ENCODE measurements around the gene ATP13A3.
"Not testable (repeated sequence)": the region's sequence is repeated elsewhere in the genome, so short reads cannot be mapped to it uniquely, and the experiment has no call there.

Gene ATP13A3

GRCh38 chr3:194489736-194490612, 3.2 kb upstream of the ATP13A3 start:
- Mint-ChIP-seq H3K4me3 (peak overlapping the region; percentile 38), H3K27ac (peak overlapping the region; percentile 70), H3K27me3 (ENCODE audit: low read depth) (no peaks in the 10 kb centered on the region), H3K36me3 (ENCODE audit: low read depth) (peaks cover 16% of the 10 kb centered on the region), H3K4me1 (ENCODE audit: low read depth) (peaks cover 43% of the 10 kb centered on the region), H3K9me3 (no peaks in the 10 kb centered on the region)

DNA sequence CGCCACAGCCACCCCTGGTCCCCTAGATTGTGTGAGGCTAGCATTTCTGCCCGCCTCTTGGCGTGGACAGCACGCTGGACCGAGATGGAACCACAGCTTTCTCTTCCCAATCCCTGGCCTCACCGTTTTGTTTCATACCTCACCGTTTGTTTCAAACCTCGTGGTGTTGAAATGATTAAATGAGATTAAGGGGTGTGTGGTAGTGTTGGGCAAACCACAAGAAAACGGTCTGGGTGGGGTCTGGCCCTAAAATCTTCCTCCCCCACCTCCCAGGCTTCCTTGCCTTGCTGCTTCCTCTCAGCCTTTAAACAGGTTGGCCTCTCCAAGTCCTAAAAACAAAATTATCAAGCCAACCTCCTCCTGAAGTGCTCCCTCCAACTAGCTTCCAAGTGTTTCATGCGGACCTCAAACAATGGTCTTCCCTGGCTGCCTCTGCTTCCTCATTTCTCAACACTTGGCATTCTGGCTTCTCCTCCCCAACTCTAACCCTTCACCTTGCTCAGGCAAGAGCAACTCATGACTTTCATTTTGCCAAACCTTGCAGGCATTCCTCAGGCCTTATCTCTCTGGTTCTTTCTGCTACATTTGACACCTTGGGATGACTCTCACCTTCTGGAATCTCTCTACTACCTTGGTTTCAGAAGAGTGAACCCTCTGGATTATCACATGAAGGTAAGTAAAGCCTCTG, 1.4 kb upstream of the ATP13A3 start:
- peaks cover 41% of the 10 kb centered on the region for H3K4me1 Mint-ChIP-seq (ENCODE audit: low read depth)

DNA sequence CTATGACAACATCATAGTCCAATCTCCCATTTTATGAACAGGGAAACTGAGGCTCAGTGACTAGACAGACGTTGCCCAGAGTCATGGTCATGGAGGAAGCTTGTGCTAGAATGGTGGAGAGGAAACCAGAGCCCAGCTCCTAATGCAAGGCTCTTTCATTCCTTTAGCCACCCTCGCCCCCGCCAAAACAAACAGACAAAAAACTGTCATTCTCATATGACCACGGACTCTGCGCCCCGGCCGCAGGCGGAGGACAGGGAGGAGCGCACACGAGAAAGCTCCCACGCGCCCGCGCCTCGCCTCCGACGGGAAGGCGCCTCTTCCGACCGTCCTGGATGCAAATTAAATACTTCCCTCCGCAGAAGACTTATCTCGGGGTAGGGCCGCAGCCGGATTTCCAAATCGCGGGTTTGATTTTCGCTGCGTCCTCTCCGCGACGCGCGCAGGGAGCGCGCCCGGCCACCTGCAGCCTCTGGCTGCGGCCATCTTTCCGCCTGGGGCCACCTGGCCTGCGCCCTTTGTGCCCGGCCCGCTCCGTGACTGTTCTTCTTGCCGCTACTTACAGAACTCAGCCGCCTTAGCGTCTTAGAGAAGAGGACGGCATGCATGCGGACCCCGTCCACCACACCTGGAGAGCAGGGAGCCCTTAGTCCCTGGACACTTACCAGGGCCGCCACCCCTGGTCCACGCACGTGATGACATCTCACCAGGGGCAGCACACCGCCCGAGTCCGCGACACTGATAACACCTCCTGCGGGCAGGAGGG, 670 bp upstream of the ATP13A3 start:
- H3K4me1 Mint-ChIP-seq (ENCODE audit: low read depth), result peaks cover 43% of the 10 kb centered on the region
- H3K4me3 Mint-ChIP-seq, result peak overlapping the region; percentile 83
- H3K27ac Mint-ChIP-seq, result peak overlapping the region; percentile 81
- no peaks in the 10 kb centered on the region for H3K9me3 Mint-ChIP-seq
- H3K27me3 Mint-ChIP-seq (ENCODE audit: low read depth), result no peaks in the 10 kb centered on the region
- H3K36me3 Mint-ChIP-seq (ENCODE audit: low read depth), result peaks cover 24% of the 10 kb centered on the region

More for the DNA sequence above, 1.4 kb upstream of the ATP13A3 start:
- Mint-ChIP-seq H3K4me3 (peak overlapping the region; percentile 83), H3K9me3 (no peaks in the 10 kb centered on the region), H3K36me3 (ENCODE audit: low read depth) (peaks cover 20% of the 10 kb centered on the region), H3K27me3 (ENCODE audit: low read depth) (no peaks in the 10 kb centered on the region), H3K27ac (peak overlapping the region; percentile 81)

DNA sequence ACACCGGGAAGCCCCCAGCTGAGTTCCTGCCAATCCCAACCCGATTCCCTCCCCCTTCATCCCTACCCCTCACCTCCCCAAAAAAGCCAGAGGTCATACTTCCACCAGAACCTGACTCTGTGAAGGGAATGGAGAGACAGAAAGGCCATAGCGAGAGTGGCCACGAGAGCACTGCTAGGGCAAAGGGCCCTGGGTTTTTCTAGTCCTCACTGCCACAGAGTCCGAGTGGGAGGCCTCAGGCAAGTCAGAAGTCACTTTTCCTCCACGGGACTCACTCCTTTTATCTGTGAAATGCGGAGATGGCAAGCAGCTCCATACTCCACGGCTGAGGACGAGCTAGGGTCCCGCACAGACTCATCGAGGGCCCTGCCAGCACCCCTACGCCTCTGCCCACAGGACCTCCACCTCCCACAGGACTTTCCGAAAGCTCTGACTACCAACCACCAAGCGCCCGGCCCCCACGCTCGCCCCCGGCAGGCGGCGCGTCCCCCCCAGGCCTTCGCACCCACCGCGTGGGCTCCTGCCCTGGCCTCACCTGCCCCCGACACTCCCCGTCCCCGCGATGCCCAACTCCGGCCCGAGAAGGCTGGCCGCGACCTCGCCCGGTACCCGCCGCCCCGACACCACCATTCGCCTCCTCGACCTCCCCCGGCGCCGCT, 792 bp downstream of the ATP13A3 start:
- Mint-ChIP-seq H3K36me3 (ENCODE audit: low read depth) (peaks cover 29% of the 10 kb centered on the region), H3K4me1 (ENCODE audit: low read depth) (peaks cover 51% of the 10 kb centered on the region), H3K27me3 (ENCODE audit: low read depth) (no peaks in the 10 kb centered on the region), H3K27ac (peak overlapping the region; percentile 95), H3K9me3 (no peaks in the 10 kb centered on the region), H3K4me3 (peak overlapping the region; percentile 90)

DNA sequence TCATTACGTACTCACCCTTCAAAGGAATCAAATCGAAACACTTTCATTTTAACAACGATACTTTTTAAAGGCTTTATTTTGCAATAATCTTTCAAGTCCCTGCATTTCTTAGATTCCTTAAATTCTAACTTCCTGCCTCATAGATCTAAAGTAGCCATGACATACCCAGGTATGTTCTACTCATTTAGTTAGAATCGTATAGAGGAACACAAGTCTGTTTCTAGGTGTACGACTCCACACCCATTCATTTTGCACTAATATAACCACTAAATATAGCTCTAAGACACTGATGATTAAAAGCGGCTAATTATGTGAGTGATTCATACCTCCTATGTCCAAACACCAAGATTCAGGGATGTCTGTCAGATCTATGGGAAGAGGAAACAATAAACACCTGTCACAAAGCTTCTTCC, 1.3 kb downstream of the ATP13A3 start:
- peak overlapping the region; percentile 95 for H3K27ac Mint-ChIP-seq
- H3K4me1 Mint-ChIP-seq (ENCODE audit: low read depth), result peaks cover 52% of the 10 kb centered on the region
- no peaks in the 10 kb centered on the region for H3K9me3 Mint-ChIP-seq
- no peaks in the 10 kb centered on the region for H3K27me3 Mint-ChIP-seq (ENCODE audit: low read depth)
- peak overlapping the region; percentile 90 for H3K4me3 Mint-ChIP-seq
- peaks cover 29% of the 10 kb centered on the region for H3K36me3 Mint-ChIP-seq (ENCODE audit: low read depth)

GRCh38 chr3:194484614-194485013, 2.2 kb downstream of the ATP13A3 start:
- Mint-ChIP-seq H3K4me3 (peak overlapping the region; percentile 7), H3K36me3 (ENCODE audit: low read depth) (peaks cover 26% of the 10 kb centered on the region), H3K4me1 (ENCODE audit: low read depth) (peaks cover 51% of the 10 kb centered on the region), H3K9me3 (no peaks in the 10 kb centered on the region), H3K27me3 (ENCODE audit: low read depth) (no peaks in the 10 kb centered on the region), H3K27ac (no peak overlapping the region)

DNA sequence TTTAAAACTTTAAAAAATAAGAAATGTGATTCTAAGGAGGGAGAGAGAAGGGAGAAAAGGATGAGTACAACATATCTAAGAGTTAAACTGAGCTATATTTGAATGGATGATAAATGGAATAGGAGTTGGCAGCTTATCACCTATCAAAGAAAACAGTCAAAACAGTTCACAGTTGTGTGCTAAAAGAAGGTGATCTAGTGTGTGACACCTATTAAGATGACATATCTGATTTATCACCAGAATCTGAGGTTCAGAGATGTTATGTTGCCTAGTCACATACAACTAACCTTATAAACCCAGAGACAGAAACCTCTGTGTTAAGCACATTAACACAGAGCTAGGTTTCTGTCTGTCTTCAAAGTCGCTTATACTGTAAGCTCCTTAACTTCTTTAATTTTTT, 3.0 kb downstream of the ATP13A3 start:
- H3K4me3 Mint-ChIP-seq, result no peak overlapping the region
- no peaks in the 10 kb centered on the region for H3K9me3 Mint-ChIP-seq
- no peak overlapping the region for H3K27ac Mint-ChIP-seq
- H3K27me3 Mint-ChIP-seq (ENCODE audit: low read depth), result no peaks in the 10 kb centered on the region
- peaks cover 46% of the 10 kb centered on the region for H3K4me1 Mint-ChIP-seq (ENCODE audit: low read depth)
- H3K36me3 Mint-ChIP-seq (ENCODE audit: low read depth), result peaks cover 26% of the 10 kb centered on the region

DNA sequence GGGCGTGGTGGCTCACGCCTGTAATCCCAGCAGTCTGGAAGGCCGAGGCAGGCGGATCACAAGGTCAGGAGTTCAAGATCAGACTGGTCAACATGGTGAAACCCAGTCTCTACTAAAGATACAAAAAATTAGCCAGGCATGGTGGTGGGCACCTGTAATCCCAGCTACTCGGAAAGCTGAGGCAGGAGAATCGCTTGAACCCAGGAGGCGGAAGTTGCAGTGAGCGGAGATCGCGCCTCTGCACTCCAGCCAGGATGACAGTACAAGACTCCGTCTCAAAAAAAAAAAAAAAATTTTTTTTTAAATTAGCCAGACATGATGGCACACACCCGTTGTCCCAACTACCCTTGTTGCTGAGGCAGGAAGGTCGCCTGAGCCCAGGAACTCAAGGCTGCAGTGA, 4.0 kb downstream of the ATP13A3 start:
- Mint-ChIP-seq H3K4me1 (ENCODE audit: low read depth) (peaks cover 42% of the 10 kb centered on the region), H3K36me3 (ENCODE audit: low read depth) (peaks cover 21% of the 10 kb centered on the region)
- not testable (repeated sequence) for H3K27ac Mint-ChIP-seq; H3K9me3 Mint-ChIP-seq; H3K27me3 Mint-ChIP-seq (ENCODE audit: low read depth); H3K4me3 Mint-ChIP-seq

DNA sequence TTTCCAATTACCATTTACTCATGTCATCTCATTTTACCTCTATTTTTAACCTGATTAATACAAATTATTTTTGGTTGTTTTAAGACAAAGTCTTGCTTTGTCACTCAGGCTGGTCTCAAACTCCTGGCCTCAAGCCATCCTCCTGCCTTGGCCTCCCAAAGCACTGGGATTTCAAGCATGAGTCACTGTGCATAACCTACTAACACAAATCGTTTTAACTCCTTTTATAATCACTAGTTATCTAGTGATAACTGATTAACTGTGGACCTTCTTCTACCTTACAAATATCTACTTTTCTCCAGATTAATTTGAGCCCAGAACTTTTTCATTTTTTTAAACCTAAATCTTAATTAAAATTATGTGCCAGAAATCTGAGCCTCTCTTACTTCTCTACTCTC, 4.6 kb downstream of the ATP13A3 start:
- H3K4me3 Mint-ChIP-seq, result no peak overlapping the region
- H3K4me1 Mint-ChIP-seq (ENCODE audit: low read depth), result peaks cover 39% of the 10 kb centered on the region

GRCh38 chr3:194481525-194482195, 5.1 kb downstream of the ATP13A3 start:
- H3K4me3 Mint-ChIP-seq, result no peak overlapping the region
- peaks cover 21% of the 10 kb centered on the region for H3K36me3 Mint-ChIP-seq (ENCODE audit: low read depth)
- H3K4me1 Mint-ChIP-seq (ENCODE audit: low read depth), result peaks cover 36% of the 10 kb centered on the region
- no peaks in the 10 kb centered on the region for H3K9me3 Mint-ChIP-seq
- H3K27me3 Mint-ChIP-seq (ENCODE audit: low read depth), result no peaks in the 10 kb centered on the region
- no peak overlapping the region for H3K27ac Mint-ChIP-seq

More for the DNA sequence above, 4.6 kb downstream of the ATP13A3 start:
- Mint-ChIP-seq H3K27ac (no peak overlapping the region), H3K9me3 (no peaks in the 10 kb centered on the region), H3K36me3 (ENCODE audit: low read depth) (peaks cover 21% of the 10 kb centered on the region), H3K27me3 (ENCODE audit: low read depth) (no peaks in the 10 kb centered on the region)

DNA sequence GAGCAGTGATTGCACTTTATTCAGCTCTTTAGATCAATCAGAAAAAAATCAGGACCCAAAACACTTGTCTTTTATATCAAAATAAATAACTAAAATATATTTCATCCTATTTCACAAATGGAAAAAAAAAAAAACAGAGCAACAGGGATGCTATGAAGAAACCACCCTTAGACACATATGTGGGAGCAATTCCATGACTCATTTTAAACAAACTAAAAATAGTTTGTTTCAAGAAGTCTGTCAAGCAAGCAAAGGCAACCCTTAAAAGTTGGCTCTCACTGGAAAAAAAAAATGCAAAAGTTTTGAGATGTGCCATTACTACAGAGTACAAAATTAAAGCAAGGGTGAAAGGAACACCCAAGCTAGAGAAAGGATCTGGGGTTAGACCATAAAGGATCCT, 5.7 kb downstream of the ATP13A3 start:
- Mint-ChIP-seq H3K27ac (no peak overlapping the region), H3K27me3 (ENCODE audit: low read depth) (no peaks in the 10 kb centered on the region), H3K4me3 (no peak overlapping the region), H3K9me3 (no peaks in the 10 kb centered on the region), H3K36me3 (ENCODE audit: low read depth) (peaks cover 21% of the 10 kb centered on the region), H3K4me1 (ENCODE audit: low read depth) (peaks cover 36% of the 10 kb centered on the region)

DNA sequence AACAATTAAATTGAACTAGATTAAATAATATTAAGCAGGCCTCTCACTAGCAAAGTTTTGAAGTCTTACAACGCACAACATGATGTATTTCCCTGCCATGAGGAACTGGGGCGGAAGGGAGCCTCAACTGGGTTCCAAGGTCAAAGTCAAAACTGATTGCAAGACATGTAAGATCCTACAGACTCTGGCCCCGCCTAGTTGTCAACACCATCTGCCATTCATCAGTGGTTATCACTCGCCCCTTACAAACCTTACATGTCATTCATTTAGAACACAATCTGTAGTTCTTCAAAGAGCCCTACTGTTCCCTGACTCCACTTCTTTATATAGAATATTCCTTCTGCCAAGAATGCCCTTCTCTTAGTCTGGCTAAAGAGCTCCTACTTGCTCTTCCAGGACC, 10.0 kb downstream of the ATP13A3 start:
- Mint-ChIP-seq H3K36me3 (ENCODE audit: low read depth) (peaks cover 5% of the 10 kb centered on the region), H3K4me1 (ENCODE audit: low read depth) (peaks cover 32% of the 10 kb centered on the region), H3K27ac (no peak overlapping the region), H3K27me3 (ENCODE audit: low read depth) (no peaks in the 10 kb centered on the region), H3K4me3 (no peak overlapping the region), H3K9me3 (no peaks in the 10 kb centered on the region)

GRCh38 chr3:194475978-194476377, 10.8 kb downstream of the ATP13A3 start:
- no peak overlapping the region for H3K27ac Mint-ChIP-seq
- H3K4me1 Mint-ChIP-seq (ENCODE audit: low read depth), result peaks cover 26% of the 10 kb centered on the region
- H3K27me3 Mint-ChIP-seq (ENCODE audit: low read depth), result no peaks in the 10 kb centered on the region
- H3K36me3 Mint-ChIP-seq (ENCODE audit: low read depth), result no peaks in the 10 kb centered on the region
- no peaks in the 10 kb centered on the region for H3K9me3 Mint-ChIP-seq
- no peak overlapping the region for H3K4me3 Mint-ChIP-seq
